Right lobe of liver (tissue), 6 donors: ENCODE measurements around the gene PCDHB11. TPM values are rescaled to one million over a fixed set of nuclear protein-coding genes. Genes with fewer than 3 reads are reported as not detected.
A peak's percentile ranks its signal among the peaks of the same experiment; 100 is the strongest.
"Not testable (repeated sequence)": the region's sequence is repeated elsewhere in the genome, so short reads cannot be mapped to it uniquely, and the experiment has no call there.

ENCODE experiments used
- ATAC-seq, 4 donors: fragments of 200-7000 bp; cut with Tn5 transposase; one replicate each; pipeline ENCODE4 v1.9.1; 2020; ENCODE audit warnings: mild to moderate bottlenecking in 4 of 4, moderate library complexity in 4 of 4
- DNase-seq, 3 donors: peaks; one replicate each; pipeline ENCODE4 v3.0.0-alpha.2; 2020
- H3K27ac ChIP-seq, 3 donors: fragments of 200-600 bp; one replicate each; pipeline ENCODE4 v1.8.0; 2022
- H3K27me3 ChIP-seq, 2 donors: fragments of 200-600 bp; one replicate each; pipeline ENCODE4 v1.8.0; 2022
- H3K36me3 ChIP-seq, 4 donors: fragments of 200-600 bp; sonication (generic) in 1 of 4; one replicate each; pipeline versions ENCODE4 v1.5.1 to v1.8.0; 2017 to 2022; ENCODE audit warnings: control low read depth in 1 of 4
- H3K4me1 ChIP-seq, 4 donors: fragments of 200-600 bp; sonication (generic) in 1 of 4; one replicate each; pipeline versions ENCODE4 v1.5.1 to v1.8.0; 2017 to 2022; ENCODE audit warnings: control low read depth in 1 of 4
- H3K4me3 ChIP-seq, 3 donors: fragments of 200-600 bp; one replicate each; pipeline ENCODE4 v1.8.0; 2022
- H3K9me3 ChIP-seq, 4 donors: fragments of 200-600 bp; sonication (generic) in 1 of 4; one replicate each; pipeline versions ENCODE4 v1.5.1 to v1.8.0; 2017 to 2022; ENCODE audit warnings: control low read depth in 1 of 4
- CTCF ChIP-seq, 4 donors: fragments of 200-600 bp in 3 of 4; fragments of 450-650 bp in 1 of 4; IDR thresholded peaks; one replicate each; pipeline versions ENCODE4 v1.5.1 to v1.8.0; 2016 to 2022; ENCODE audit warnings: antibody characterized with exemption in 4 of 4, mild to moderate bottlenecking in 2 of 4
- POLR2A ChIP-seq: fragments of 450-650 bp; IDR thresholded peaks from one replicate; pipeline ENCODE4 v1.6.1; 2017; ENCODE audit warnings: antibody characterized with exemption, mild to moderate bottlenecking
- WGBS: methylation state at CpG from one replicate; pipeline ENCODE4 v1.1.6; 2018; ENCODE audit warnings: low coverage, low lambda C conversion rate; ENCODE audit not compliant: insufficient coverage; ENCODE audit errors: missing lambda C conversion rate; 5-methylcytosine and 5-hydroxymethylcytosine counted together
- intact Hi-C, 2 donors: fragments of 100-400 bp; cut with DNase I; formaldehyde crosslinking; loops; one replicate each; pipeline versions ENCODE4 v1.11.2 to v1.14.1; 2022
- total RNA-seq, 6 experiments: library from RNA; depleted of rRNA in 2 of 6; stranded (reverse); fragments of >200 nt in 2 of 6; fragmentation: NEBNext Ultra II Directional in 3 of 6; extraction: Animal tissue kit (Norgen Biotek cat#: 25700) in 3 of 6; gene quantifications; one replicate each; pipeline versions ENCODE4 v1.1.0 to v1.2.4, GENCODE V29; 2016 to 2023
- donor health status: DM: no; HTN: yes; CAD: no.
- donor health status: DM: no; HTN: no; CAD: no.
- donor health status: DM: no; HTN: no; CAD: no.
- donor health status: DM: no; HTN: yes; CAD: no.
- donor health status: DM: no; HTN: yes; CAD: no.

The PCDHB11 gene
- total RNA-seq, 6 experiments from 2014 or later = 0.06 to 0.44 (median 0.19) TPM; not detected in 1

DNA sequence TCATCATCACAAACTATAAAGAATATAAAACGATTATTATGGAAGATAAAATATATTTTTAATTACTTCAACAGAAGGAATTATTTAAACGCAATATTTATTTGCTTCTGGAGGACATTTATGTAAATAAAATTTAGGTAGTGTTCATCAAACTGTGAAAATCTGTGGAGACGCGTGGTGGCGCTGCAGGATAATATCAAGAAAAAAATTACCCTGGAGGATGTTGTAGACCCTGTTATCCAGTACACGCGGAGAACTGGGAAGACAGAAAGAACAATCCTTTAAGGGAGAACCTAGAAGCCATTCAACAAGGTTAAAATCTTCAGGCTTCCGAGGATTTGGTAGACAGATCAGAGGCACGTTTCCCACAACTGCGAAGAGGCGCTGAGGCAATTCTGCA, 9.1 kb downstream of the PCDHB11 start, which contains the start of gene PCDHB12:
Gene PCDHB12 (plus strand): TSS at position 242 of the 400 bp plus-strand sequence. CDS start 189 bp downstream, outside the sequence.
- ATAC-seq = no peak
- H3K4me3 ChIP-seq = no peak within 1 kb of the TSS

GRCh38 chr5:141210281-141210680, 10.9 kb downstream of the PCDHB11 start:
- H3K4me3 ChIP-seq, H3K9me3 ChIP-seq, H3K4me1 ChIP-seq, ATAC-seq, H3K27ac ChIP-seq, intact Hi-C loops, H3K36me3 ChIP-seq, H3K27me3 ChIP-seq, DNase-seq: not testable (repeated sequence)
- WGBS = 40% methylated on average over 1 of the region's 39 CpGs

More for the DNA sequence above, 9.1 kb downstream of the PCDHB11 start, which contains the start of gene PCDHB12:
- Histone ChIP-seq H3K4me1 (no peaks in the 10 kb centered on the region), H3K27me3 (no peaks in the 10 kb centered on the region), H3K36me3 (no peaks in the 10 kb centered on the region), H3K9me3 (no peaks in the 10 kb centered on the region), H3K27ac (no peak within 1 kb of the TSS)
- intact Hi-C loops = no loop called here
- 13% methylated on average over 11 of the region's 11 CpGs for WGBS
- TF ChIP-seq CTCF (IDR thresholded peaks at IDR 0.05) (peak in 3 of 4 donors; percentile 8 to 19 (median 12)), POLR2A (no peak)
- DNase-seq = no peak

- H3K27me3 ChIP-seq, H3K27ac ChIP-seq, intact Hi-C loops, H3K36me3 ChIP-seq, H3K9me3 ChIP-seq, DNase-seq, H3K4me1 ChIP-seq, ATAC-seq, H3K4me3 ChIP-seq: not testable (repeated sequence)
- 4% methylated on average over 4 of the region's 27 CpGs for WGBS
Measured at GRCh38 chr5:141210849-141211248, 11.4 kb downstream of the PCDHB11 start.

GRCh38 chr5:141213656-141214339, 14.4 kb downstream of the PCDHB11 start, which contains the start of gene PCDHB13:
Gene PCDHB13, plus strand, starts transcription at chr5:141213919. Its CDS starts 205 bp downstream, at chr5:141214124.
- peak in 2 of 4 donors; percentile 15 to 29 for TF ChIP-seq CTCF (IDR thresholded peaks at IDR 0.05)
- peak; percentile 29 to 80 (median 53) for ATAC-seq
- DNase-seq, H3K27ac ChIP-seq, H3K4me3 ChIP-seq, intact Hi-C loops, H3K9me3 ChIP-seq, H3K36me3 ChIP-seq, H3K27me3 ChIP-seq, H3K4me1 ChIP-seq: not testable (repeated sequence)
- 9% methylated on average over 12 of the region's 18 CpGs for WGBS

- ATAC-seq, H3K9me3 ChIP-seq, H3K27ac ChIP-seq, H3K4me1 ChIP-seq, DNase-seq, H3K36me3 ChIP-seq, intact Hi-C loops, H3K27me3 ChIP-seq, H3K4me3 ChIP-seq: not testable (repeated sequence)
- WGBS = 55% methylated on average over 7 of the region's 12 CpGs
Measured at GRCh38 chr5:141214583-141214982, 15.2 kb downstream of the PCDHB11 start.

- H3K27me3 ChIP-seq, DNase-seq, H3K27ac ChIP-seq, ATAC-seq, intact Hi-C loops, H3K36me3 ChIP-seq, H3K4me3 ChIP-seq, H3K4me1 ChIP-seq, H3K9me3 ChIP-seq: not testable (repeated sequence)
- WGBS = 25% methylated on average over 17 of the region's 40 CpGs
Measured at GRCh38 chr5:141215504-141215903, 16.1 kb downstream of the PCDHB11 start.

DNA sequence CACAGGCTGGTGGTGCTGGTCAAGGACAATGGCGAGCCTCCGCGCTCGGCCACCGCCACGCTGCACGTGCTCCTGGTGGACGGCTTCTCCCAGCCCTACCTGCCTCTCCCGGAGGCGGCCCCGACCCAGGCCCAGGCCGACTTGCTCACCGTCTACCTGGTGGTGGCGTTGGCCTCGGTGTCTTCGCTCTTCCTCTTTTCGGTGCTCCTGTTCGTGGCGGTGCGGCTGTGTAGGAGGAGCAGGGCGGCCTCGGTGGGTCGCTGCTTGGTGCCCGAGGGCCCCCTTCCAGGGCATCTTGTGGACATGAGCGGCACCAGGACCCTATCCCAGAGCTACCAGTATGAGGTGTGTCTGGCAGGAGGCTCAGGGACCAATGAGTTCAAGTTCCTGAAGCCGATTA, 16.6 kb downstream of the PCDHB11 start:
- H3K9me3 ChIP-seq, H3K36me3 ChIP-seq, H3K4me1 ChIP-seq, intact Hi-C loops, DNase-seq, H3K27me3 ChIP-seq, ATAC-seq, H3K27ac ChIP-seq, H3K4me3 ChIP-seq: not testable (repeated sequence)
- 45% methylated on average over 2 of the region's 26 CpGs for WGBS
